Stimulated activated memory B cell treated with anti-CD40 and anti-IgM and Interleukin-4, amounts not matched to agents 10 μg/mL and 1 μg/mL and 100 μg/mL, for 72 hours (primary cell): Measurements from ENCODE around the gene VWA8.
A peak's percentile ranks its signal among the peaks of the same experiment; 100 is the strongest.
"Not testable (repeated sequence)": the region's sequence is repeated elsewhere in the genome, so short reads cannot be mapped to it uniquely, and the experiment has no call there.

Experiments used
- ATAC-seq: fragments of 150-1000 bp; cut with Tn5 transposase; 2 replicates; pipeline ENCODE4 v1.10.0; 2021
- H3K27ac Mint-ChIP-seq: one replicate; pipeline ENCODE4 v1.8.0; 2022; ENCODE audit warnings: mild to moderate bottlenecking, mixed read lengths
- H3K27me3 Mint-ChIP-seq: one replicate; pipeline ENCODE4 v1.8.0; 2022; ENCODE audit warnings: mixed read lengths
- H3K36me3 Mint-ChIP-seq: one replicate; pipeline ENCODE4 v1.8.0; 2022; ENCODE audit warnings: mixed read lengths
- H3K4me1 Mint-ChIP-seq: one replicate; pipeline ENCODE4 v1.8.0; 2022; ENCODE audit warnings: mixed read lengths
- H3K4me3 Mint-ChIP-seq: one replicate; pipeline ENCODE4 v1.8.0; 2022; ENCODE audit warnings: mild to moderate bottlenecking, moderate library complexity, mixed read lengths
- H3K9me3 Mint-ChIP-seq: one replicate; pipeline ENCODE4 v1.8.0; 2022; ENCODE audit warnings: mixed read lengths

The VWA8 gene

DNA sequence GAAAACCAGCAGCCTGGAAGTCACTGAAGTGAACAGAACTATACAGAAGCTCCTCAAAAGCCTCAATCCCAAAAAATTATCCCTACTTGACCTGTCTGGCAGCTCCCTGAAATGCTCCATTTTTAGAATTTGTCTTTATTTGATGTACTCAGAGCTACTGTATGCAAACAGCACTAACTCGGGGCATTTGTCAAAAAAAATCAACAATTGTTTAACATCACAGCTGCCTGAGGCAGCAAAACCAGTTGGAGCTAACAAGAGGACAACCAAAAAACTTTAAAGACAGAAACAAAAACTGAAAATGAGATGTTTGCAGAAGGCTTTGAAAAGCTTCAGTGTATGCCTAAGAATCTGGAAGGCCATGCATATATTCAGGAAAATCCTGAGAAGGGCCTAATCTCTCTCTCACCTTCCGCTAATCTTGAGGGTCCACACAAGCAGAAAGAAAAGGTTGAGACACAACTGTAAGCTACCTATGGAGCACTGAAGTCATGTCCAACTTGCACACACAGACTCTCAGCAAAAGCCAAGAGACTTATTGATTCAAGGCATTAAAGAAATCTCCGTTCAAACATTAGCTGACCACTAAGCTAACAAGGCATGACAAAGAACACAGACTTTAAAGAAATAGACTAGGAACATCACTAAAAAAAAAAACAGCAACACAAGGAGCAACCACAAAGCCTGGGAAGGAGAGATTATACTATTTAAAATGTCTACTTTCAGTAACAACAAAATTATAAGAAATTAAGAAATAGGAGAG lies 16.1 kb downstream of the VWA8 start:
- H3K27me3 Mint-ChIP-seq = no peaks in the 10 kb centered on the region
- H3K27ac Mint-ChIP-seq = no peak overlapping the region
- H3K4me3 Mint-ChIP-seq = no peak overlapping the region
- no peak for ATAC-seq
- H3K9me3 Mint-ChIP-seq = peaks cover 13% of the 10 kb centered on the region
- no peaks in the 10 kb centered on the region for H3K4me1 Mint-ChIP-seq
- H3K36me3 Mint-ChIP-seq = peaks cover 58% of the 10 kb centered on the region

DNA sequence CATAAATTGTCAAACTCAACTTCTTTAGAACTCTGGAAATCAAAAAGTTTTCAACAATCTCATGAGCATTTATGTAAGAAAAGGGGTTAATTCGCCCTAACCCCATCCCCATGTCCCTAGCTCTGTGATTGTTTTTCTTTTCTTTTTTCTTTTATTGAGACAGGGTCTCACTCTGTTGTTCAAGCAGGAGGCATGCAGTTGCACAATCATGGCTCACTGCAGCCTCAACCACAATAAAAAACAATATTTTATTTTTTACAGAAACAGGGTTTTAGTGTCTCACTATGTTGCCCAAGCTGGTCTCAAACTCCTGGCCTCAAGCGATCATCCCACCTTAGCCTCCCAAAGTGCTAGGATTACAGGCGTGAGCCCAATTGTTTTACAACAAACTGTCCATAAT lies 16.7 kb downstream of the VWA8 start:
- peaks cover 57% of the 10 kb centered on the region for H3K36me3 Mint-ChIP-seq
- H3K9me3 Mint-ChIP-seq = peaks cover 13% of the 10 kb centered on the region
- no peak for ATAC-seq
- H3K4me3 Mint-ChIP-seq = no peak overlapping the region
- H3K27ac Mint-ChIP-seq = no peak overlapping the region
- no peaks in the 10 kb centered on the region for H3K4me1 Mint-ChIP-seq
- no peaks in the 10 kb centered on the region for H3K27me3 Mint-ChIP-seq

DNA sequence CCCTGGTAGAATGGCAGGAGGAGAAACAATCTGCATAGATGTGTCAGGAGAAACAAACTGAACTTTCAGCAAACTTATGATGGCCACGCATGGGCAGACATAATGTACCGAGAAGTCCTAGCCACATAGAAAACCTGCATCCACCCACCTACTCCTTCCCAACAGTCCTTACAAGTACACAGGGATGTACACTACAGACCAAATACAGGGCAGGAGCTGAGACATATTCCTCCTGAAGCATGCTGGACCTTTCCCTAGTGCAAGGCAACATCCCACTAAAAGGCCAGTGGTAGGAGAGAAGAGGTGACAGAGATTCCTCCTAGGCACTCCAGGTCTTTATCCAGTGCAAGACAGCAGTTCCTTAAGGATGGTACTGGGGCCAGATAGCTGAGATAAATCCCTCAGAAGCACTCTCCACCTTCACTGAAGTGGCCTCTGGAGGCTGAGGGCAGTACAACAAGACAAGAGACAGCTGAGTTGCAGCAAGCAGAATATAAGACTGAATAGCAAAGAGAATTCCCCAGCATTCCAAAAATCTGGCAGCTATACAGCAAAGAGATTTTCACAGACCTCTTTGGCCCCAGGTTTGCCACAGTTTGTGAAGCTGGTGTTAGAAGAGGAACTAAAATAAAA lies 18.3 kb downstream of the VWA8 start:
- H3K9me3 Mint-ChIP-seq = peaks cover 13% of the 10 kb centered on the region
- H3K27ac Mint-ChIP-seq = no peak overlapping the region
- H3K27me3 Mint-ChIP-seq = no peaks in the 10 kb centered on the region
- no peak overlapping the region for H3K4me3 Mint-ChIP-seq
- ATAC-seq = no peak
- peaks cover 49% of the 10 kb centered on the region for H3K36me3 Mint-ChIP-seq
- H3K4me1 Mint-ChIP-seq = no peaks in the 10 kb centered on the region

DNA sequence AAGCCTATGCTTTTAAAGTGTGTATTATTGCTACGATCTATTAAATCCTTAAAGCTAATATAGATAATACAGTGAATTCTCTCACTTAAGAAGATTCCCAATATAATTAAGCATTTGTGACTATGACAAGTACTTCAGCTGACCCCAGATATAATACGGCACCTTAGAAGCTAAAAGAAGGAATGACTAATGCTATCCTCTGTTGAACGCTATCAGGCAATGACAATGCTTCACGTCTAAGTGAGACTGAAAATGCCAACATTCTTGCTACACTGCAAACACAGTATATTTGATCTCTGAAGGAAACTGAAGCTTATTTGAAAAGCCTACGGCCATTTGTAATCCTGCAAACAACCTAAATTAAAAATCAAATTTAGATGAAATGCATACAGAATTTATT lies 19.7 kb downstream of the VWA8 start:
- H3K27me3 Mint-ChIP-seq = no peaks in the 10 kb centered on the region
- H3K4me3 Mint-ChIP-seq = no peak overlapping the region
- no peaks in the 10 kb centered on the region for H3K4me1 Mint-ChIP-seq
- ATAC-seq = no peak
- peaks cover 38% of the 10 kb centered on the region for H3K36me3 Mint-ChIP-seq
- no peak overlapping the region for H3K27ac Mint-ChIP-seq
- H3K9me3 Mint-ChIP-seq = peaks cover 9% of the 10 kb centered on the region

DNA sequence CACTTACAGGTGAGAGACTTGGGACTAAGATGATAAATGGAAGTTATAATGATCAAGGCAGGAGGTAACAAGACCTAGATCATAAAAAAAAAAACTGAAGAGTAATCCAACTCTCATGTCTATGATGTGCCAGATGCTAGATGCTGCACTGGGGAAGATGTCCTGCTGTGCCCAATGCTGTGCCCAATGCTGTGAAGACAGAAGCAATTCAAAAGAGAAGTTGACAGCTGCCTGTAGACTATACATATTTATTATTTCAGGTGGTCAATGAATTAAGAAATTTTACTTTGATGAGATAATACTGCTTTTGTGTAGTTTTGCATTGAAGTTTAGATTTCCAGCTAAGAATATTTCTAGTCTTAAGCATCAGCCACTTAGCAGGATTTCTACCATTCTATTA lies 21.5 kb downstream of the VWA8 start:
- ATAC-seq = no peak
- Mint-ChIP-seq H3K36me3 (peaks cover 30% of the 10 kb centered on the region), H3K27me3 (no peaks in the 10 kb centered on the region), H3K4me1 (no peaks in the 10 kb centered on the region), H3K27ac (no peak overlapping the region), H3K4me3 (no peak overlapping the region), H3K9me3 (peaks cover 3% of the 10 kb centered on the region)

DNA sequence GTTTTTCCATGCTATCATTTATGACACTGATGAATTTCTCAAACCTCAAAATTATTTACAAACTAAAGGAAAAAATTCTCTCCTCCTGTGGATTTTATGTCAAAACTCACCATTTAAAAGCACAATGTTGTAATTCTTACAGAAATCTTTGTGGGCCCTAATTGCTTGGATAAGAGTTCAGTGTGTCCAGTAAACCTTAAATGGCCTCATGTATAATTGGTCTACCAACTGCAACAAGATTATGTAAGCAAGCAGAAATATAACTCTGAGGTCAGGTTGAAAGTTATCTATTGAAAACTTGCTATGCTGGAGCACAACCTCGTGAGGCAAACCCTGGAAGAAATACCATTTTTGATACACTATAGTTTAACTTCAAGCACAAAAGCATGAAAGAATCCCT lies 22.0 kb downstream of the VWA8 start:
- ATAC-seq = no peak
- H3K27ac Mint-ChIP-seq = no peak overlapping the region
- peaks cover 35% of the 10 kb centered on the region for H3K36me3 Mint-ChIP-seq
- H3K27me3 Mint-ChIP-seq = no peaks in the 10 kb centered on the region
- no peaks in the 10 kb centered on the region for H3K4me1 Mint-ChIP-seq
- H3K4me3 Mint-ChIP-seq = no peak overlapping the region
- peaks cover 3% of the 10 kb centered on the region for H3K9me3 Mint-ChIP-seq

DNA sequence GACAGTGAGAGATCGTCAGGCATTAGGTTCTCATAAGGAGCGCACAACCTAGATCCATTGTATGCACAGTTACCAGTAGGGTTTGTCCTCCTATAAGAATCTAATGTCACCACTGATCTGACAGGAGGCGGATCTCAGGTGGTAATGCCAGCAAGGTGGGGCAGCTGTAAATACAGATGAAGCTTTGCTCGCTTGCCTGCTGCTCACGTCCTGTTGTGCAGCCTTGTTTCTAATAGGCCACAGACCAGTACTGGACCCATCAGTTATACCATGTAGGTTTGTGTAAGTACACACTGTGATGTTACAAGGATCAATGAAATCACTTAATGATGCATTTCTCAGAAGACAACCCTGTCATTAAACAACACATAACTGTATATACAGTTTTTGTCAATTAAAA lies 23.5 kb downstream of the VWA8 start:
- ATAC-seq = no peak
- Mint-ChIP-seq H3K4me1 (peaks cover 3% of the 10 kb centered on the region), H3K27me3 (no peaks in the 10 kb centered on the region)

DNA sequence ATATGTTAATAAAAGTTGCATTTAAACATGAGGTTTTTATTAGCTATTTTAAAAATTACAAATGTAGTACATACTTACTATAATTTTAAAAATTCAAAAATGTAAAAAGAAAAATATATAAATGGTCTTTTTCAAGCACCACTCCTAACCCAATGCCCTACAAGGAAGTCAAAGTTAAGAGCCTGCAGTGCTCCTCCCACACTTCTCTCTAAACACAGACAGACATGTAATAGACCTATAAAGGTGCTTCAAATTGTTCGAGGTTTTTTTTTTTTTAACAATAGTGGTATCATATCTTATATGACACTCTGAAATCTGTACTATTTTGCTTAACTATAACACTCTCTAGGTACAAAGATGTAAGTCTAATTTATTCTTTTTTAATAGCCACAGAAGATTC lies 25.4 kb downstream of the VWA8 start:
- no peaks in the 10 kb centered on the region for H3K27me3 Mint-ChIP-seq
- ATAC-seq = no peak
- H3K4me1 Mint-ChIP-seq = peaks cover 11% of the 10 kb centered on the region

More for the DNA sequence above, 23.5 kb downstream of the VWA8 start:
- Mint-ChIP-seq H3K4me3 (no peak overlapping the region), H3K36me3 (peaks cover 39% of the 10 kb centered on the region), H3K9me3 (peaks cover 6% of the 10 kb centered on the region), H3K27ac (no peak overlapping the region)

DNA sequence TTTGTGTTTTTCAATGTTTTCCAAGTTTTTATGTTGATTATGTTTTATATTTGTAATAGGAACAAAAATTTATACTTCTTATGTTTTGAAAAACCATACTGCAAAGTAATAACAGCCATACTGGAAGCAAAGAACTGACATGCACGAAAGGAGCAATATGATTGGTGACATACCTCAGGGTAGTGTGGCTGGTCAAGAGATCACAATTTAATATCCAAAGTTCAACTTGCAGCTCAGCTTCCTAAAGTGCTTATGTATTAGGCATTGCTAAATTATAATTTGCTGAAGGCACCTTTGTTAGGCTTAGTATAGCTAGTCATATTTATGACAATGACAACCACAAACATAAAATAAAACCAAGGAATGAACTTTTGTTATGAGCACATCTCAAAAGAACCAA lies 25.9 kb downstream of the VWA8 start:
- peaks cover 39% of the 10 kb centered on the region for H3K36me3 Mint-ChIP-seq
- H3K27me3 Mint-ChIP-seq = no peaks in the 10 kb centered on the region
- ATAC-seq = no peak
- peaks cover 11% of the 10 kb centered on the region for H3K4me1 Mint-ChIP-seq
- H3K9me3 Mint-ChIP-seq = peaks cover 6% of the 10 kb centered on the region
- H3K27ac Mint-ChIP-seq = no peak overlapping the region
- no peak overlapping the region for H3K4me3 Mint-ChIP-seq

More for the DNA sequence above, 25.4 kb downstream of the VWA8 start:
- Mint-ChIP-seq H3K36me3 (peaks cover 36% of the 10 kb centered on the region), H3K27ac (no peak overlapping the region), H3K9me3 (peaks cover 6% of the 10 kb centered on the region), H3K4me3 (no peak overlapping the region)

DNA sequence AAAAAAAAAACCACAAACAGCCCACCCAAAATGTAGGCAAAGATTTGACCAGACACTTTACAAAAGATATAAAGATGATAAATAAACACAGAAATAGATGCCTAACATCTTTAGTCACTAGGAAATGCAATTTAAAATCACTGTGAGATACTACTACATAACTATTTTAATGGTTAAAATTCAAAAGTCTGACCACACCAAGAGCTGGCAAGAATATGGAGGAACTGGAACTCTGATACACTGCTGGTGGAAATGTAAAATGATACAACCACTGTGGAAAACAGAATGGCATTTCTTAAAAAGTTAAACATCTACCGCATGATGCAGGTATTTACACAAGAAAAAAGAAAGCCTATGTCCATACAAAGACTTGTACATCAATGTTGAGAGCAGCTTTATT lies 26.8 kb downstream of the VWA8 start:
- Mint-ChIP-seq H3K36me3 (peaks cover 45% of the 10 kb centered on the region), H3K4me1 (peaks cover 11% of the 10 kb centered on the region), H3K27me3 (no peaks in the 10 kb centered on the region), H3K27ac (no peak overlapping the region), H3K4me3 (no peak overlapping the region), H3K9me3 (peaks cover 6% of the 10 kb centered on the region)
- no peak for ATAC-seq

DNA sequence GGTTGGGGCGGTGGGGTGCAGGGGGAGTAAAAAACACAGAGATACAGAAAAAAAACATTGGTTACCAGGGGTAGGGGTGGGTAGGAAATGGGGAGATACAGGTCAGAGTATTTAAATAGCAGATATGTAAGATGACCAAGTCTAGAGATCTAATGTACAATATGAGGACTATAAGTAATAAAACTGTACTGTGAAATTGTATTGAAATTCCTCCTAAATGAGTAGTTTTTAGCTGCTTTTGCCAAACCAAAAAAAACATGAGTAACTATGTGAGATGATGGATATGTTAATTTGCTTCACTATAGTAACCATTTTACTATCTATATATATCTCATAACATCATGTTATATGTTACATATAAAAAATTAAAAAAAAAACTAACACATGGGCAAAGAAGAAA lies 29.6 kb downstream of the VWA8 start:
- no peak for ATAC-seq
- H3K4me1 Mint-ChIP-seq = peaks cover 20% of the 10 kb centered on the region
- no peak overlapping the region for H3K27ac Mint-ChIP-seq
- no peaks in the 10 kb centered on the region for H3K27me3 Mint-ChIP-seq
- no peak overlapping the region for H3K4me3 Mint-ChIP-seq
- peaks cover 10% of the 10 kb centered on the region for H3K9me3 Mint-ChIP-seq
- peaks cover 60% of the 10 kb centered on the region for H3K36me3 Mint-ChIP-seq

DNA sequence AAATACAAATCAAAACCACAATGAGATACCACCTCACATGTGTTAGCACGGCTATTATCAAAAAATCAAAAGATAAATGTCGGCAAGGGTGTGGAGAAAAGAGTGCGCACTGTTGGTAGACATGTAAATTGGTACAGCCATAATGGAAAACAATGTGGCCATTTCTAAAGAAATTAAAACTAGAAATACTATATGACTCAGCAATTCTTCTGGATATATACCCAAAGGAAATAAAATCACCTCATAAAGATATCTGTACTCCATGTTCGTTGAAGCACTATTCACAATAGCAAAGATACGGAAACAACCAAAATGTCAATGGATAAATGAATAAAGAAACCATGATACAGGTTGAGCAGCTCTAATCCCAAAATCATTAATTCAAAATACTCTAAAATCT lies 30.8 kb downstream of the VWA8 start:
- H3K36me3 Mint-ChIP-seq = peaks cover 60% of the 10 kb centered on the region
- no peaks in the 10 kb centered on the region for H3K27me3 Mint-ChIP-seq
- no peak overlapping the region for H3K4me3 Mint-ChIP-seq
- no peak overlapping the region for H3K27ac Mint-ChIP-seq
- peaks cover 15% of the 10 kb centered on the region for H3K9me3 Mint-ChIP-seq
- peaks cover 20% of the 10 kb centered on the region for H3K4me1 Mint-ChIP-seq
- no peak for ATAC-seq

DNA sequence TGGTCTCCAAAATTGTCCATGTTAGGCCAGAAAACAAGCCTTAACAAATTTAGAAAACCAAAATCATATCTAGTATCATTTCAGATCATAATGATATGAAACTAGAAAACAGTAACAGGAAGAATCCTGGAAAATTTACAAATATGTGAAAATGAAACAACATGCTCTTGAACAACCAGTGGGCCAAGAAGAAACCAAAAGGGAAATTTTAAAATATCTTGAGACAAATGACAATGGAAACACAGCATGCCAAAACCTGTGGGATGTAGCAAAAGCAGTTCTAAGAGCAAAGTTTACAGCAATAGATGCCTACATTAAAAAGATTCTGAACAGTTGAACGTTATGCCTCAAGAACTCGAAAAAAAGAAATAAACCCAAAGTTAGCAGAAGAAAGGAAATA lies 32.6 kb downstream of the VWA8 start:
- peaks cover 16% of the 10 kb centered on the region for H3K9me3 Mint-ChIP-seq
- peak overlapping the region; percentile 31 for H3K27ac Mint-ChIP-seq
- H3K36me3 Mint-ChIP-seq = peaks cover 64% of the 10 kb centered on the region
- H3K27me3 Mint-ChIP-seq = no peaks in the 10 kb centered on the region
- no peak for ATAC-seq
- H3K4me1 Mint-ChIP-seq = peaks cover 30% of the 10 kb centered on the region
- peak overlapping the region; percentile 21 for H3K4me3 Mint-ChIP-seq

DNA sequence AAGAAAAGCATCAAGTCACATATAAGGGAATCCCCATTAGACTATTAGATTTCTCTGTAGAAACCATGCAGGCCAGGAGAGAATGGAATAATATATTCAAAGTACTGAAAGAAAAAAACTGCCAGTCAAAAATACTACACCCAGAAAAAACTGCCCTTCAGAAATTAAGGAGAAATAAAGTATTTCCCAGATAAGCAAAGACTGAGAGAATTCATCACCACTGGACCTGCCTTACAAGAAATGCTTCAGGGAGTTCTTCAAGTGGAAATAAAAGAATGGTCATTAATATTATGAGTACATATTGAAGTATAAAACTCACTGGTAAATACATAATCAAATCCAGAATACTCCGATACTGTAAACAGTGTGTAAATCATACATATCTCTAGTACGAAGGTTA lies 35.9 kb downstream of the VWA8 start:
- Mint-ChIP-seq H3K4me3 (no peak overlapping the region), H3K4me1 (peaks cover 36% of the 10 kb centered on the region), H3K36me3 (peaks cover 70% of the 10 kb centered on the region), H3K9me3 (peaks cover 18% of the 10 kb centered on the region), H3K27me3 (no peaks in the 10 kb centered on the region), H3K27ac (no peak overlapping the region)
- ATAC-seq = no peak

DNA sequence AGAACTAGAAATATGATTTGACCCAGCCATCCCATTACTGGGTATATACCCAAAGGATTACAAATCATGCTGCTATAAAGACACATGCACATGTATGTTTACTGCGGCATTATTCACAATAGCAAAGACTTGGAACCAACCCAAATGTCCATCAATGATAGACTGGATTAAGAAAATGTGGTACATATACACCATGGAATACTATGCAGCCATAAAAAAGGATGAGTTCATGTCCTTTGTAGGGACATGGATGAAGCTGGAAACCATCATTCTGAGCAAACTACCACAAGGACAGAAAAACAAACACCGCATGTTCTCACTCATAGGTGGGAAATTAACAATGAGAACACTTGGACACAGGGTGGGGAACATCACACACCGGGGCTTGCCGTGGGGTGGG lies 38.0 kb downstream of the VWA8 start:
- not testable (repeated sequence) for ATAC-seq, H3K27me3 Mint-ChIP-seq, H3K4me3 Mint-ChIP-seq, H3K27ac Mint-ChIP-seq
- Mint-ChIP-seq H3K9me3 (peaks cover 18% of the 10 kb centered on the region), H3K36me3 (peaks cover 54% of the 10 kb centered on the region), H3K4me1 (peaks cover 41% of the 10 kb centered on the region)
